ENCODE data around the gene TEX29.

TEX29 gene

GRCh38 chr13:111291908-111292307, 28.5 kb upstream of the TEX29 start:
- DNase-seq (ENCODE audit: low read depth), result no peak

- no peak for DNase-seq (ENCODE audit: low read depth)
Observed at GRCh38 chr13:111292710-111293485, 27.5 kb upstream of the TEX29 start.

GRCh38 chr13:111295886-111296285, 24.6 kb upstream of the TEX29 start:
- DNase-seq (ENCODE audit: low read depth), result no peak

GRCh38 chr13:111296417-111296816, 24.0 kb upstream of the TEX29 start:
- DNase-seq (ENCODE audit: low read depth), result no peak

- no peak for DNase-seq (ENCODE audit: low read depth)
Observed at GRCh38 chr13:111298214-111298975, 22.0 kb upstream of the TEX29 start.

- no peak for DNase-seq (ENCODE audit: low read depth)
Observed at GRCh38 chr13:111302045-111302726, 18.3 kb upstream of the TEX29 start.

- DNase-seq (ENCODE audit: low read depth), result no peak
Observed at GRCh38 chr13:111303559-111303958, 16.9 kb upstream of the TEX29 start.

- DNase-seq (ENCODE audit: low read depth), result no peak
Observed at GRCh38 chr13:111304041-111304544, 16.3 kb upstream of the TEX29 start.

- DNase-seq (ENCODE audit: low read depth), result no peak
Observed at GRCh38 chr13:111304603-111305289, 15.7 kb upstream of the TEX29 start.

GRCh38 chr13:111312944-111313590, 7.4 kb upstream of the TEX29 start:
- no peak for DNase-seq (ENCODE audit: low read depth)

GRCh38 chr13:111313911-111314425, 6.5 kb upstream of the TEX29 start:
- DNase-seq (ENCODE audit: low read depth), result no peak

- no peak for DNase-seq (ENCODE audit: low read depth)
Observed at GRCh38 chr13:111314852-111315251, 5.6 kb upstream of the TEX29 start.

- no peak for DNase-seq (ENCODE audit: low read depth)
Observed at GRCh38 chr13:111315347-111315995, 5.0 kb upstream of the TEX29 start.

GRCh38 chr13:111316161-111316730, 4.2 kb upstream of the TEX29 start:
- DNase-seq (ENCODE audit: low read depth), result no peak

GRCh38 chr13:111317042-111317550, 3.3 kb upstream of the TEX29 start:
- DNase-seq (ENCODE audit: low read depth), result no peak

GRCh38 chr13:111317571-111318345, 2.7 kb upstream of the TEX29 start:
- DNase-seq (ENCODE audit: low read depth), result no peak

- DNase-seq (ENCODE audit: low read depth), result no peak
Observed at GRCh38 chr13:111318386-111318785, 2.1 kb upstream of the TEX29 start.

GRCh38 chr13:111319521-111319920, 921 bp upstream of the TEX29 start:
- no peak for DNase-seq (ENCODE audit: low read depth)

All from stromal cell of bone marrow (primary cell).